NCI-H2171 (cell line): ENCODE results near the gene CPED1.
"Not testable (repeated sequence)": the region's sequence is repeated elsewhere in the genome, so short reads cannot be mapped to it uniquely, and the experiment has no call there.

Source experiments
- DNase-seq: peaks from one replicate; lab custom pipeline; 2025; lab: John Stamatoyannopoulos, UW

Gene CPED1

GRCh38 chr7:120981888-120982615 lies 6.5 kb upstream of the CPED1 start:
- no peak for DNase-seq

GRCh38 chr7:120983592-120983991 lies 4.9 kb upstream of the CPED1 start:
- not testable (repeated sequence) for DNase-seq

- DNase-seq, result no peak
Measured at GRCh38 chr7:120984406-120984805, 4.1 kb upstream of the CPED1 start.

GRCh38 chr7:120985130-120985758 lies 3.3 kb upstream of the CPED1 start:
- DNase-seq, result no peak

- no peak for DNase-seq
Measured at GRCh38 chr7:120985839-120986238, 2.7 kb upstream of the CPED1 start.

GRCh38 chr7:120986650-120987049 lies 1.9 kb upstream of the CPED1 start:
- DNase-seq, result no peak

GRCh38 chr7:120987280-120987679 lies 1.2 kb upstream of the CPED1 start:
- DNase-seq, result no peak

GRCh38 chr7:120987683-120988590 lies 574 bp upstream of the CPED1 start:
- peak; percentile 16 for DNase-seq

- no peak for DNase-seq
Measured at GRCh38 chr7:120989257-120990220, 1.0 kb downstream of the CPED1 start.

- DNase-seq, result no peak
Measured at GRCh38 chr7:120990468-120991118, 2.1 kb downstream of the CPED1 start.

GRCh38 chr7:120991161-120991560 lies 2.6 kb downstream of the CPED1 start:
- no peak for DNase-seq

GRCh38 chr7:120991581-120991980 lies 3.1 kb downstream of the CPED1 start:
- DNase-seq, result no peak

GRCh38 chr7:120992272-120992964 lies 3.9 kb downstream of the CPED1 start:
- no peak for DNase-seq

GRCh38 chr7:120992965-120993494 lies 4.5 kb downstream of the CPED1 start:
- no peak for DNase-seq

GRCh38 chr7:120993553-120994191 lies 5.2 kb downstream of the CPED1 start:
- no peak for DNase-seq

- DNase-seq, result no peak
Measured at GRCh38 chr7:120994512-120995410, 6.2 kb downstream of the CPED1 start.

GRCh38 chr7:120995654-120996053 lies 7.1 kb downstream of the CPED1 start:
- no peak for DNase-seq

GRCh38 chr7:120996333-120996987 lies 7.9 kb downstream of the CPED1 start:
- DNase-seq, result no peak
